WERI-Rb-1 (cell line): Measurements from ENCODE around the gene HOXD11.
A peak's percentile ranks its signal among the peaks of the same experiment; 100 is the strongest.

Experiments used
- DNase-seq: peaks from one replicate; pipeline ENCODE4 v3.0.0-alpha.2; 2020
- H3K27ac ChIP-seq: fragments of 250-450 bp; sonication (Bioruptor Pico); 2 replicates; pipeline ENCODE4 v1.5.1; 2020; ENCODE audit warnings: mild to moderate bottlenecking, moderate library complexity
- H3K27me3 ChIP-seq: fragments of 250-450 bp; sonication (Bioruptor Pico); 2 replicates; pipeline ENCODE4 v1.5.1; 2021; ENCODE audit warnings: mild to moderate bottlenecking, low read depth, moderate library complexity; ENCODE audit not compliant: insufficient read depth, severe bottlenecking
- H3K36me3 ChIP-seq: fragments of 250-450 bp; sonication (Bioruptor Pico); 2 replicates; pipeline ENCODE4 v1.5.1; 2020; ENCODE audit warnings: mild to moderate bottlenecking, moderate library complexity
- H3K4me3 ChIP-seq: 2 replicates; pipeline ENCODE4 v1.5.1; 2011; ENCODE audit warnings: low read depth, mild to moderate bottlenecking, control low read depth, low read length
- H3K9me3 ChIP-seq: fragments of 250-450 bp; sonication (Bioruptor Pico); 2 replicates; pipeline ENCODE4 v1.5.1; 2021; ENCODE audit warnings: mild to moderate bottlenecking, moderate library complexity; ENCODE audit not compliant: severe bottlenecking
- CTCF ChIP-seq: IDR thresholded peaks from 2 replicates; pipeline ENCODE4 v1.5.1; 2011; ENCODE audit warnings: low read depth, mild to moderate bottlenecking, control low read depth, inconsistent platforms, low read length

HOXD11 gene

GRCh38 chr2:176129813-176130146, 22.7 kb downstream of the HOXD11 start:
- peaks cover 9% of the 10 kb centered on the region for H3K9me3 ChIP-seq
- no peak for DNase-seq
- TF ChIP-seq CTCF: no peak
- peaks cover 94% of the 10 kb centered on the region for H3K27me3 ChIP-seq
- H3K4me3 ChIP-seq: 0 out of 2 replicates have a peak overlapping the region, but pooled peaks have one; percentile 5
- H3K27ac ChIP-seq: no peak overlapping the region
- H3K36me3 ChIP-seq: no peaks in the 10 kb centered on the region

- peaks cover 94% of the 10 kb centered on the region for H3K27me3 ChIP-seq
- no peak for TF ChIP-seq CTCF
- no peak for DNase-seq
- no peaks in the 10 kb centered on the region for H3K36me3 ChIP-seq
- H3K27ac ChIP-seq: no peak overlapping the region
- peaks cover 9% of the 10 kb centered on the region for H3K9me3 ChIP-seq
- H3K4me3 ChIP-seq: no peak overlapping the region; the same call in 1 of the 2 replicates
These were observed 23.3 kb downstream of the HOXD11 start for GRCh38 chr2:176130147-176130956.

GRCh38 chr2:176130957-176131847, 24.1 kb downstream of the HOXD11 start:
- no peak overlapping the region for H3K4me3 ChIP-seq
- H3K9me3 ChIP-seq: peaks cover 9% of the 10 kb centered on the region
- H3K27ac ChIP-seq: no peak overlapping the region
- H3K36me3 ChIP-seq: no peaks in the 10 kb centered on the region
- DNase-seq: no peak
- no peak for TF ChIP-seq CTCF
- peaks cover 94% of the 10 kb centered on the region for H3K27me3 ChIP-seq

- Histone ChIP-seq H3K4me3 (no peak overlapping the region), H3K27me3 (peaks cover 94% of the 10 kb centered on the region), H3K9me3 (peaks cover 9% of the 10 kb centered on the region), H3K36me3 (no peaks in the 10 kb centered on the region), H3K27ac (no peak overlapping the region)
- no peak for DNase-seq
- no peak for TF ChIP-seq CTCF
These were observed 24.7 kb downstream of the HOXD11 start for GRCh38 chr2:176131848-176132158.

GRCh38 chr2:176132205-176133171, 25.4 kb downstream of the HOXD11 start:
- no peak for TF ChIP-seq CTCF
- no peak overlapping the region for H3K27ac ChIP-seq
- H3K27me3 ChIP-seq: peaks cover 94% of the 10 kb centered on the region
- DNase-seq: peak; percentile 69
- peaks cover 9% of the 10 kb centered on the region for H3K9me3 ChIP-seq
- H3K4me3 ChIP-seq: no peak overlapping the region
- H3K36me3 ChIP-seq: no peaks in the 10 kb centered on the region
